Astrocyte of the cerebellum (primary cell): Measurements from ENCODE around the gene NBEAL2.
"Not testable (repeated sequence)": the region's sequence is repeated elsewhere in the genome, so short reads cannot be mapped to it uniquely, and the experiment has no call there.

Experiments
- DNase-seq: peaks from one replicate; pipeline ENCODE4 v3.0.0-alpha.2; 2011; ENCODE audit warnings: low read depth
- H3K4me3 ChIP-seq: 2 replicates; pipeline ENCODE4 v1.5.1; 2011; ENCODE audit warnings: mild to moderate bottlenecking, low read depth, low read length, moderate library complexity
- in situ Hi-C: cut with HindIII; loops from 2 replicates; pipeline ENCODE4 v1.10.0; 2017; ENCODE audit warnings: low sequenced_read_pairs
- TF ChIP-seq, protein P1 (sequence below): IDR thresholded peaks from 2 replicates; pipeline ENCODE4 v1.5.1; 2012; ENCODE audit warnings: low read length, low read depth, moderate library complexity, mild to moderate bottlenecking; ENCODE audit errors: missing control alignments

Gene NBEAL2

DNA sequence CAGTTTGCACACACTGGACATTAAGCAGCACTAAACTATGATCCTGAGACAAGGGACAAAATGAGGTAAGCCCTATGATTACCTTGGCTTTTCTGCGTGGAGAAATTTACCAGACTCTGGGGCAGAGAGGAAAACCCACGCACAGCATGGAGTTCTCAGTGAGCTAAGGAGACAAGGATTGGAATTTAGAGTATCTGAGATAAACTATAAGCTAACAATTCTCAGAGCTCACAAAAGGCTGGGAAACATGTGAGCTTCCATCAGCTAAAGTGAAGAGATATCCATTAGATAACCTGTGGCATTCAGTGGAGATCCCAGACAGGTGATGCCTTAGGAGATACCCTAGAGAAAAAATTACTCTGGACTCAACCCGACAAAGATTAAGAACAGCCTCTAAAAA lies 48.7 kb downstream of the NBEAL2 start:
- in situ Hi-C loops = loop anchor here (25.0 kb wide), 1 partner anchor 284 kb away; no protein-coding TSS in a partner anchor

DNA sequence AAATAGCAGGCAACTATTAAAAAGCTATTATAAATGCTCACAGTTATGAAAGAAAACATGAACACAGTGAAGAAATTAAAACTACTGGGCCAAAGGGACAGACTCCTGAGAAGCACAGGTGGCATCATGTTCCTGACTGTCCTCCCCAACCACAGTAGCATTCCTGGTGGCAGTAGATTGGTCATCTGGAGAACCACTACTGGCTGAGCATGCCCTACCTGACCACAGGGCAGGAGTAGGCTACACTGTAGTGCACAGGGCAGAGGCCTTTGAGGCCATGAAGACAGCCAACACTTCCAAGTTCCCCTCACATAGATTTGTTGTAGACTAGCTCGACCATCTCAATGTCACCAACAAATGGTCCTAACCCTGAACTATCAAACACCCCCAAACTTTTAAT lies 49.2 kb downstream of the NBEAL2 start:
- H3K4me3 ChIP-seq = no peak overlapping the region
- in situ Hi-C loops = loop anchor here (25.0 kb wide), 1 partner anchor 284 kb away; no protein-coding TSS in a partner anchor
- TF ChIP-seq, protein P1, sequence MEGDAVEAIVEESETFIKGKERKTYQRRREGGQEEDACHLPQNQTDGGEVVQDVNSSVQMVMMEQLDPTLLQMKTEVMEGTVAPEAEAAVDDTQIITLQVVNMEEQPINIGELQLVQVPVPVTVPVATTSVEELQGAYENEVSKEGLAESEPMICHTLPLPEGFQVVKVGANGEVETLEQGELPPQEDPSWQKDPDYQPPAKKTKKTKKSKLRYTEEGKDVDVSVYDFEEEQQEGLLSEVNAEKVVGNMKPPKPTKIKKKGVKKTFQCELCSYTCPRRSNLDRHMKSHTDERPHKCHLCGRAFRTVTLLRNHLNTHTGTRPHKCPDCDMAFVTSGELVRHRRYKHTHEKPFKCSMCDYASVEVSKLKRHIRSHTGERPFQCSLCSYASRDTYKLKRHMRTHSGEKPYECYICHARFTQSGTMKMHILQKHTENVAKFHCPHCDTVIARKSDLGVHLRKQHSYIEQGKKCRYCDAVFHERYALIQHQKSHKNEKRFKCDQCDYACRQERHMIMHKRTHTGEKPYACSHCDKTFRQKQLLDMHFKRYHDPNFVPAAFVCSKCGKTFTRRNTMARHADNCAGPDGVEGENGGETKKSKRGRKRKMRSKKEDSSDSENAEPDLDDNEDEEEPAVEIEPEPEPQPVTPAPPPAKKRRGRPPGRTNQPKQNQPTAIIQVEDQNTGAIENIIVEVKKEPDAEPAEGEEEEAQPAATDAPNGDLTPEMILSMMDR = no peak
- no peak for DNase-seq

More for the DNA sequence above, 48.7 kb downstream of the NBEAL2 start:
- H3K4me3 ChIP-seq = no peak overlapping the region
- TF ChIP-seq, protein P1 = no peak
- DNase-seq = no peak

DNA sequence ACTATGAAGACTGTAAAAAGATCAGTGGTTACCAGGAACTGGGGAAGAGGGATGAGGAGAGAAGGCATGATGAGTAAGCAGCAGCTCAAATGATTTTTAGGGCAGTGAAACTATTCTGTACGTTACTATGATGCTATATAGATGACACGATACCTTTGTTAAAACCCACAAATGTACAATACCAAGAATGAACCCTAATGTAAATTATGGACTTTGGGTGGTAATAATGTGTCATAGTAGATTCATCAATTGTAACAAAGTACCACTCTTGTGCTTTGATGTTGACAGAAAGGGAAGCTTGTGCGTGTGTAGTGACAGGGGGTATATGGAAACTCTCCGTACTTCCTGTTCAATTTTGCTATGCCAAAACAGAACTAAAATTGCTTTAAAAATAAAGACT lies 51.6 kb downstream of the NBEAL2 start:
- in situ Hi-C loops = loop anchor here (25.0 kb wide), 1 partner anchor 281 kb away; no protein-coding TSS in a partner anchor
- not testable (repeated sequence) for H3K4me3 ChIP-seq, DNase-seq

DNA sequence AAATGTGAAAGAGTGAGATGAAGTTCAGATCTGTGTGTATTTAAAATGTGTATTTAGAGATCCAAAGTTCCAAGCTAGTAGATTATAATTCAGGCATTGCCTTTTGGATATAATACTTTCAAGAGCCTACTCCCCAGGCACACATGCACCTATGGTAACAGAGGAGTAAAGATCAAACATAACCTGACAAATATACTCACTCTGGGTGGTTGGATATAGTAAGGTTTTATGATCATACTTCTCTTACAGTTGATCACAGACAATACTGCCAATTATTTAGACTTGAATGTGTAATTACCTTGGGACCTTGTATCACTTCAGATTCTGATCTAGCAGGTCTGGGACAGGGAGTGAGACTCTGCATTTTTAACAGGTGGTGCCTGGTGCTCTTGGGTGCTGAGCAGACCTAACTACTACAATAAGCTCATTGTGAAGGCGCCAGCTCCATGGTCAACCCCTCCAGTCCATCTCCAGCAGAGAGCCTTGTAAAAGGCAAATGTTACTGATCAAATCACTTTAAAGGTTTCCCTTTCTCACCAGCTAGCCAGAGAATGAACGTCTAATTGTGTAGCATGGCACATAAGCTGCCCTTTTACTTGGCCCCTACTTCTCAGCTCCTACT lies 55.5 kb downstream of the NBEAL2 start:
- no peak overlapping the region for H3K4me3 ChIP-seq
- TF ChIP-seq, protein P1 = no peak
- in situ Hi-C loops = loop anchor here (25.0 kb wide), 1 partner anchor 277 kb away; no protein-coding TSS in a partner anchor
- no peak for DNase-seq

DNA sequence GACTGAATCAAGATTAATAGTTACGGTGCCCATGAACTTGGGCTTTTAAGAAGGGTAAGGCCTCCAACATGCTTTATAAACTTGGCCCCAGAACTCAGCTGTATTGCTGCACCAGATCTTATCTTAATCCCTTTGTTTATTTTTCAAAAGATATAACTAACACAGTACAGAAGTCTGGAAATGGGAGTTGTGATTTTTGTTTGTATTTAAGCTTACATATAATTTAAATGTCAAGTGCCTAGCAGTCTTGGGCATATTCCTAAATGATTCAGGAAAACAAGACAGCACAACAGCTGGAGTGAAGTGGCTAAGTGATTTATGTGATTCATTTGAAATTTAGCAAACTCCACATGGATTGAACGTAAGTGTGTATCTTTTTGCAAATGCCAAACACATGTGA lies 56.2 kb downstream of the NBEAL2 start:
- TF ChIP-seq, protein P1 = no peak
- H3K4me3 ChIP-seq = no peak overlapping the region
- no peak for DNase-seq
- in situ Hi-C loops = loop anchor here (25.0 kb wide), 1 partner anchor 277 kb away; no protein-coding TSS in a partner anchor

DNA sequence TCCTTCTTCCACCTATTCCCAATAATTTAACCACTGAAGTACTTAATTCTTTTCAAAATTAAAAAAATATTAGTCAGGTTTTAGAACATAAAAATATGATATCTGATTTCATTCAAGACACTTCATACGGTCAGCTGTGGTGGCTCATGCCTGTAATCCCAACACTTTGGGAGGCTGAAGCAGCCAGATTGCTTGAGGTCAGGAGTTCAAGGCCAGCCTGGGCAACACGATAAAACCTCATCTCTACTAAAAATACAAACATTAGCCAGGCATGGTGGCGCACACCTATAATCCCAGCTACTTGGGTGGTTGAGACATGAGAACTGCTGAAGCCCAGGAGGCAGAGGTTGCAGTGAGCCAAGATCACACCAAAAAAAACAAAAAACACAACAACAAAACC lies 56.7 kb downstream of the NBEAL2 start:
- in situ Hi-C loops = loop anchor here (25.0 kb wide), 1 partner anchor 276 kb away; no protein-coding TSS in a partner anchor
- no peak overlapping the region for H3K4me3 ChIP-seq
- no peak for DNase-seq
- TF ChIP-seq, protein P1 = no peak

DNA sequence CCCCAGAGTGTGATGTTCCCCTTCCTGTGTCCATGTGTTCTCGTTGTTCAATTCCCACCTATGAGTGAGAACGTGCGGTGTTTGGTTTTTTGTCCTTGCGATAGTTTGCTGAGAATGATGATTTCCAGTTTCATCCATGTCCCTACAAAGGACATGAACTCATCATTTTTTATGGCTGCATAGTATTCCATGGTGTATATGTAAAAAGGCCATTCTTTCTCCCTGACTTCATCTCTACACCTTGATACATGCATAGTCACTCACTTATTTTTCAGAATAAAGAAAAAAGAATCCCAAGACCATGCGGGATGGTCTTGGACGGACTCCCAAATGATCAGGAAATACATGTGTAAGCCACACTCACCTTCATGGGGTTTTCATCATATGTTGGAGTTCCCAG lies 57.8 kb downstream of the NBEAL2 start:
- DNase-seq, H3K4me3 ChIP-seq: not testable (repeated sequence)
- in situ Hi-C loops = loop anchor here (25.0 kb wide), 1 partner anchor 275 kb away; no protein-coding TSS in a partner anchor

DNA sequence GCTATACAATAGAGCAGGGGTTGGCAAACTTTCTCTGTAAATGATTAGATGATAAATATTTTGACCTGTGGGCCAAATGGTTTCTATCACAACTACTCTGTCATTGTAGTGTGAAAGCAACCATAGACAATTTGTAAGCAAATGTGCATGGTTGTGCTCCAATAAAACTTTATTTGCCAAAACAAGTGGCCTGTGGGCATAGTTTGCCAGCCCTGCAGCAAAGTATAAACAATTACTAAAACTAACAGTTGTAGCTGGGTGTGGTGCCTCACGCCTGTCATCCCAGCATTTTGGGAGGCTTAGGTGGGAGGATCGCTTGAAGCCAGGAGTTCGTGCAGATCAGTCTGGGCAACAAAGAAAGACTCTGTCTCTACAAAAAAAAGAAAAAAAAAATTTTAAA lies 61.6 kb downstream of the NBEAL2 start:
- H3K4me3 ChIP-seq = no peak overlapping the region
- TF ChIP-seq, protein P1 = no peak
- no peak for DNase-seq
- in situ Hi-C loops = loop anchor here (25.0 kb wide), 1 partner anchor 271 kb away; no protein-coding TSS in a partner anchor
